ENCODE measurements around the gene CLCN1. TPM values are rescaled to one million over a fixed set of nuclear protein-coding genes. Genes with fewer than 3 reads are reported as not detected.

CLCN1 gene
- total RNA-seq, 3 donors from 2014 or later (not counting 1 experiment from before 2014, with no cell fraction given), result 0.16 to 0.19 TPM; not detected in 1

DNA sequence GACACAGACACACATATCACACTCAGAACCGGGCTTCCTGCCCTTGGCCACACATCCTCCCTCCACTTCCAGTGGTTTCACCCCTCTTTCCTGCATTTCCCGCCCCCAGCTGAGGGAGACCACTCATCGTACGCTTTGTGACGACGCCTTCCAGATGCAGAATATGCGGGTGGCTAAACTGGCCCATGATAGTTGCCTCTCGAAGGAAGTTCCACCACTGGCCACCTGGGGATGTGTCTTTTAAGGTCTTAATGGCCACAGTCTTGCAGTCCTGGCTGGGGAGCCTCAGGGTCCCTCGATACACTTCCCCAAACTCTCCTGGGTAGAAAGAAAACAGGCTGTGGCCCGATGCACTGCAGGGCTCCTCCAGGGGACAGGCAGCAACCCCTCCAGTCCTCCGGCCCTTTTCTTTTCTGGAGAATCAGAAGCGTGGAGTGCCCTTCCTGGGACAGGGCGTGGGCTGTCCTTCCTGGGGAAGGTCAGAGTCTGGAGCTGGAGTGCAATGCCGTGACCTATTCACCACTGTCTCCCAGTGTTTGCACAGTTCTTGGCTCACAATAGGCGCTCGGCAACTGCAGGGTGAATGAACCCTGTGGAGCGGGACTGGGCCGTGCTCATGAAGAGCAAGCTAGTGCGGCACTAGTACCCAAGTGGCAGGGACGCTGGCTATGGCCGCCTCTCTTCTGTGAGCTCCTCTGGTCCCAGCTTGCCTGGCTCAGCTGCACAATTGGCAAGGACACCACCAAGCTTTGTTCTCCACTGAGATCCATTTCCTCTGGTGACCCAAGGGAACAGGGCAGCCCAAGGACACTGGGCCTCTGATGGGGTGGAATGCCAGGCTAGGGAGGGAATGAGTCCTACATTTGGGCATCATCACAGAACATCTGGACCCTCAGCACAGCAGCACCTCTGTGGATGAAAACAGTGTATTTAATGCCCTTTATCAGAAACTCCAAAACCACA, 79.6 kb downstream of the CLCN1 start:
- H3K27me3 Mint-ChIP-seq (ENCODE audit: low read depth in 2 of 2), result no peaks in the 10 kb centered on the region
- H3K9me3 ChIP-seq (ENCODE audit: control insufficient read depth, insufficient read depth, low read length), result no peaks in the 10 kb centered on the region
- no peak overlapping the region for H3K4me3 Mint-ChIP-seq
- H3K27ac ChIP-seq (ENCODE audit: low read length), result no peak overlapping the region
- 55% methylated on average over 21 of the region's 21 CpGs for WGBS (ENCODE audit: insufficient coverage)
- peaks cover 11 to 19% of the 10 kb centered on the region in 2 donors for H3K4me1 Mint-ChIP-seq
- H3K4me1 ChIP-seq (ENCODE audit: control insufficient read depth, insufficient read depth, low read length), result peaks cover 15% of the 10 kb centered on the region
- DNase-seq (peak in 1 of 2 donors; percentile 21), ATAC-seq (peak in 2 of 3 donors; percentile 62 to 69)
- H3K9me3 Mint-ChIP-seq, result no peaks in the 10 kb centered on the region
- no peaks in the 10 kb centered on the region for H3K36me3 Mint-ChIP-seq
- no peaks in the 10 kb centered on the region for H3K27me3 ChIP-seq (ENCODE audit: control insufficient read depth, insufficient read depth, low read length)
- intact Hi-C loops (cut with micrococcal nuclease), result no loop called here
- peaks cover 15% of the 10 kb centered on the region for H3K36me3 ChIP-seq (ENCODE audit: control insufficient read depth, insufficient read depth, low read length)
- no peak overlapping the region for H3K4me3 ChIP-seq (ENCODE audit: low read length)
- H3K27ac Mint-ChIP-seq, result peak overlapping the region in 1 of 2 donors; percentile 15
- TF ChIP-seq, protein P1, sequence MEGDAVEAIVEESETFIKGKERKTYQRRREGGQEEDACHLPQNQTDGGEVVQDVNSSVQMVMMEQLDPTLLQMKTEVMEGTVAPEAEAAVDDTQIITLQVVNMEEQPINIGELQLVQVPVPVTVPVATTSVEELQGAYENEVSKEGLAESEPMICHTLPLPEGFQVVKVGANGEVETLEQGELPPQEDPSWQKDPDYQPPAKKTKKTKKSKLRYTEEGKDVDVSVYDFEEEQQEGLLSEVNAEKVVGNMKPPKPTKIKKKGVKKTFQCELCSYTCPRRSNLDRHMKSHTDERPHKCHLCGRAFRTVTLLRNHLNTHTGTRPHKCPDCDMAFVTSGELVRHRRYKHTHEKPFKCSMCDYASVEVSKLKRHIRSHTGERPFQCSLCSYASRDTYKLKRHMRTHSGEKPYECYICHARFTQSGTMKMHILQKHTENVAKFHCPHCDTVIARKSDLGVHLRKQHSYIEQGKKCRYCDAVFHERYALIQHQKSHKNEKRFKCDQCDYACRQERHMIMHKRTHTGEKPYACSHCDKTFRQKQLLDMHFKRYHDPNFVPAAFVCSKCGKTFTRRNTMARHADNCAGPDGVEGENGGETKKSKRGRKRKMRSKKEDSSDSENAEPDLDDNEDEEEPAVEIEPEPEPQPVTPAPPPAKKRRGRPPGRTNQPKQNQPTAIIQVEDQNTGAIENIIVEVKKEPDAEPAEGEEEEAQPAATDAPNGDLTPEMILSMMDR (IDR thresholded peaks at IDR 0.05), result no peak

DNA sequence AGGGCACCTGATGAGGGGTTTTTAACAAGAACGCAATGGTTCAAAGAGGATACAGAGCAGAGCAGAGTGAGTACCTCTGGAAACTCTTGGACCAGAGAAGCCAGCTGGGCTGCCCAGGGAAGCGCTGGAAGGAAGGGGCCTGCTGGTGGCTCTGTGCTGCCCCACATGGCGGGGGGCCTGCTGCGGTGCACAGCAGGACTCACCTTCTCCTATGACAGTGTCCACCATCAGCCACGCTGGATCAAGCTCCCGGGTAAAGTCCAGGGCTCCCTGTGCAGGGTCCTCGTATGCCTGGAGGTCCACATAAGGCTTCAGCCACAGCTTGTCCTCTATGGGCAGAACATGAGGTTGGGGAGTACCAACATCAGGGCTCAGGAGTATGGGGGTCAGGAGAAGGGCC, 80.3 kb downstream of the CLCN1 start:
- Mint-ChIP-seq H3K36me3 (no peaks in the 10 kb centered on the region), H3K9me3 (no peaks in the 10 kb centered on the region), H3K4me1 (peaks cover 11 to 19% of the 10 kb centered on the region in 2 donors), H3K27ac (no peak overlapping the region), H3K27me3 (ENCODE audit: low read depth in 2 of 2) (no peaks in the 10 kb centered on the region), H3K4me3 (no peak overlapping the region)
- Histone ChIP-seq H3K9me3 (ENCODE audit: control insufficient read depth, insufficient read depth, low read length) (no peaks in the 10 kb centered on the region), H3K36me3 (ENCODE audit: control insufficient read depth, insufficient read depth, low read length) (peaks cover 10% of the 10 kb centered on the region), H3K27ac (ENCODE audit: low read length) (no peak overlapping the region), H3K4me1 (ENCODE audit: control insufficient read depth, insufficient read depth, low read length) (peaks cover 15% of the 10 kb centered on the region), H3K27me3 (ENCODE audit: control insufficient read depth, insufficient read depth, low read length) (no peaks in the 10 kb centered on the region), H3K4me3 (ENCODE audit: low read length) (no peak overlapping the region)
- TF ChIP-seq, protein P1 (IDR thresholded peaks at IDR 0.05), result no peak
- intact Hi-C loops (cut with micrococcal nuclease), result no loop called here
- 84% methylated on average over 7 of the region's 7 CpGs for WGBS (ENCODE audit: insufficient coverage)
- ATAC-seq, result no peak
- no peak for DNase-seq

DNA sequence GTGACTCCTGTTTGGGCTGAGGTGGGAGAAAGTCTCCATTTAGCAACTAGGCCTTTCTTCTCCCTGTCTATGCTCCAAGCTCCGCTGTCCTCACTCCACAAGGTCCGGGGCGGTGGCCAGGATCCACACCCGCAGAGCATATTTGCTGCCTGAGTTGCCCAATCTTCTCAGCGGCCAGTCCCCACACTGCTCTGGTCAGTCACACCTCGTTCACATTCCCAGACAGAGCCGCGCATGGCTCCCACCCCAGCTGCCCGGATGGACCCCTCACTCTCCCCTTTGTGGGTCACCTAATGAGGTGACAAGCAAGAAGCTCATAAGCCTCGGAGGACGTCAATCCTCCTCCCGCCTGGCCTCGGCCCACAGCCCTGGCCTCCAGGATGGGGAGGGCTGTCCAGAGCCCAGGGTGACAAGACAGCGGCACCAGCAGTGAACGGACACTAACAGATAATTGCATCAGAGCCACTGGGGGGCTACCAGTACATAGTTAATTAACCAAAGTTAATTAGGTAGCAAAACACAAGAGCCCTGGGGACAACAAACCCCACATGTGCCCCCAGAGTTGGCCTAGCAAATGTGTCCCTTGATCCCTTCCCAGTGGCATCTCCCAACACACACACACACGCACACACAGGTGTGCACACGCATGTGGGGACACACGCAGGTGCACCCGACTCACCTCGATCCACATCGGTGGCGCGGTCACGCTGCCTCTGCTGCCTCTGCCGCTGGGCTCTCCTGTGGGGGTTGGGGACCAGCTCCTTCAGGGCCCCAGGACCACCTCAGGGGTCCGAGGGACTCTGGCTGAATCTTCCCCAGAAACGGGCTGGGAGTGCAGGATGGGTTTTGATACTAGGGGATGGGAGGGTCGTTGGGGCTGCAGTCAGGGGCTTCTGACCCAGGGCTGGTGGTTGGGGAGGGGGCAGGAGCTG, 81.0 kb downstream of the CLCN1 start:
- intact Hi-C loops (cut with micrococcal nuclease), result no loop called here
- Histone ChIP-seq H3K27ac (ENCODE audit: low read length) (no peak overlapping the region), H3K36me3 (ENCODE audit: control insufficient read depth, insufficient read depth, low read length) (peaks cover 4% of the 10 kb centered on the region), H3K4me3 (ENCODE audit: low read length) (no peak overlapping the region), H3K4me1 (ENCODE audit: control insufficient read depth, insufficient read depth, low read length) (peaks cover 15% of the 10 kb centered on the region), H3K27me3 (ENCODE audit: control insufficient read depth, insufficient read depth, low read length) (no peaks in the 10 kb centered on the region), H3K9me3 (ENCODE audit: control insufficient read depth, insufficient read depth, low read length) (no peaks in the 10 kb centered on the region)
- H3K27ac Mint-ChIP-seq, result no peak overlapping the region
- H3K36me3 Mint-ChIP-seq, result no peaks in the 10 kb centered on the region
- WGBS (ENCODE audit: insufficient coverage), result 90% methylated on average over 28 of the region's 28 CpGs
- TF ChIP-seq, protein P1 (IDR thresholded peaks at IDR 0.05), result no peak
- peaks cover 11 to 19% of the 10 kb centered on the region in 2 donors for H3K4me1 Mint-ChIP-seq
- no peaks in the 10 kb centered on the region for H3K27me3 Mint-ChIP-seq (ENCODE audit: low read depth in 2 of 2)
- ATAC-seq (no peak), DNase-seq (no peak)
- no peaks in the 10 kb centered on the region for H3K9me3 Mint-ChIP-seq
- no peak overlapping the region for H3K4me3 Mint-ChIP-seq
